ENCODE results near the gene RGMA.
"Not testable (repeated sequence)": the region's sequence is repeated elsewhere in the genome, so short reads cannot be mapped to it uniquely, and the experiment has no call there.

RGMA gene

GRCh38 chr15:93066834-93067648, 22.0 kb downstream of the RGMA start:
- peak; percentile 37 for DNase-seq (ENCODE audit: low read depth)

- no peak for DNase-seq (ENCODE audit: low read depth)
Measured at GRCh38 chr15:93066224-93066681, 22.8 kb downstream of the RGMA start.

- DNase-seq (ENCODE audit: low read depth), result no peak
Measured at GRCh38 chr15:93065641-93066045, 23.4 kb downstream of the RGMA start.

- no peak for DNase-seq (ENCODE audit: low read depth)
Measured at GRCh38 chr15:93063796-93064690, 25.0 kb downstream of the RGMA start.

- DNase-seq (ENCODE audit: low read depth), result no peak
Measured at GRCh38 chr15:93063262-93063671, 25.7 kb downstream of the RGMA start.

- DNase-seq (ENCODE audit: low read depth), result not testable (repeated sequence)
Measured at GRCh38 chr15:93062628-93063261, 26.3 kb downstream of the RGMA start.

- DNase-seq (ENCODE audit: low read depth), result no peak
Measured at GRCh38 chr15:93060336-93061248, 28.4 kb downstream of the RGMA start.

- no peak for DNase-seq (ENCODE audit: low read depth)
Measured at GRCh38 chr15:93059442-93059841, 29.6 kb downstream of the RGMA start.

GRCh38 chr15:93058904-93059427, 30.0 kb downstream of the RGMA start:
- no peak for DNase-seq (ENCODE audit: low read depth)

- no peak for DNase-seq (ENCODE audit: low read depth)
Measured at GRCh38 chr15:93058128-93058527, 30.9 kb downstream of the RGMA start.

- DNase-seq (ENCODE audit: low read depth), result no peak
Measured at GRCh38 chr15:93057618-93058017, 31.4 kb downstream of the RGMA start.

GRCh38 chr15:93056836-93057235, 32.2 kb downstream of the RGMA start:
- no peak for DNase-seq (ENCODE audit: low read depth)

- DNase-seq (ENCODE audit: low read depth), result no peak
Measured at GRCh38 chr15:93055211-93055610, 33.8 kb downstream of the RGMA start.

GRCh38 chr15:93052090-93052879, 36.7 kb downstream of the RGMA start:
- no peak for DNase-seq (ENCODE audit: low read depth)

GRCh38 chr15:93051236-93052089, 37.5 kb downstream of the RGMA start:
- no peak for DNase-seq (ENCODE audit: low read depth)

GRCh38 chr15:93050648-93051047, 38.4 kb downstream of the RGMA start:
- DNase-seq (ENCODE audit: low read depth), result no peak

GRCh38 chr15:93049914-93050578, 39.0 kb downstream of the RGMA start:
- no peak for DNase-seq (ENCODE audit: low read depth)

GRCh38 chr15:93049233-93049632, 39.8 kb downstream of the RGMA start:
- no peak for DNase-seq (ENCODE audit: low read depth)

- DNase-seq (ENCODE audit: low read depth), result peak; percentile 81
Measured at GRCh38 chr15:93048759-93049161, 40.3 kb downstream of the RGMA start.

All from fibroblast of gingiva (primary cell).